Astrocyte of the cerebellum (primary cell): Measurements from ENCODE around the gene LIM2.

Experiments
- DNase-seq: peaks from one replicate; pipeline ENCODE4 v3.0.0-alpha.2; 2011; ENCODE audit warnings: low read depth
- H3K4me3 ChIP-seq: 2 replicates; pipeline ENCODE4 v1.5.1; 2011; ENCODE audit warnings: mild to moderate bottlenecking, low read depth, low read length, moderate library complexity
- CTCF ChIP-seq: IDR thresholded peaks from 2 replicates; pipeline ENCODE4 v1.5.1; 2012; ENCODE audit warnings: low read length, low read depth, moderate library complexity, mild to moderate bottlenecking; ENCODE audit errors: missing control alignments
- in situ Hi-C: cut with HindIII; loops from 2 replicates; pipeline ENCODE4 v1.10.0; 2017; ENCODE audit warnings: low sequenced_read_pairs

Gene LIM2

GRCh38 chr19:51333836-51334460, 53.8 kb downstream of the LIM2 start:
- no peak for TF ChIP-seq CTCF
- H3K4me3 ChIP-seq, result no peak overlapping the region
- DNase-seq, result no peak
- in situ Hi-C loops, result no loop called here

- no peak for TF ChIP-seq CTCF
- in situ Hi-C loops, result no loop called here
- H3K4me3 ChIP-seq, result no peak overlapping the region
- no peak for DNase-seq
Measured at GRCh38 chr19:51331716-51332115, 56.1 kb downstream of the LIM2 start.

GRCh38 chr19:51331193-51331592, 56.6 kb downstream of the LIM2 start:
- no peak for DNase-seq
- TF ChIP-seq CTCF, result no peak
- no peak overlapping the region for H3K4me3 ChIP-seq
- in situ Hi-C loops, result no loop called here

DNA sequence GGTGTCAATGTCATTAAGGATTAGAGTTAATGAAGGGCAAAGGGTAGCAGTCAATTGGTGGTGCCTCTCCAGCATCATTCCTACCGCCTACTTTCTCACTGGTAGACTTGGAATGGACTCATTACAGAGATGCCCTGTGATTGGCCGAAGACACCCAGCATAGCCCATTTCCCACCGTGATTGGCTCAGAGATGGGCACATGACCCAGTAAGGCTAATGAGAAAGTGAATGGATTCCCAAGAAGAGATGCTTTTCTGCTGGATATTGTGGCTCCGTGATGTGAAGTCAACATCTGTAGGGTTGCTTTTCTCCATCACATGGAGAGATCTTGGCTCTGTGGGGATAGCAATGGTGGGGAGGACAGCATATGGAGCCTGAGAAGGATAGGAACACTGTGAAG, 57.4 kb downstream of the LIM2 start:
- no peak overlapping the region for H3K4me3 ChIP-seq
- DNase-seq, result no peak
- in situ Hi-C loops, result no loop called here
- no peak for TF ChIP-seq CTCF
